Measurements from ENCODE around the gene ADCY2.
"Not testable (repeated sequence)": the region's sequence is repeated elsewhere in the genome, so short reads cannot be mapped to it uniquely, and the experiment has no call there.

The ADCY2 gene

DNA sequence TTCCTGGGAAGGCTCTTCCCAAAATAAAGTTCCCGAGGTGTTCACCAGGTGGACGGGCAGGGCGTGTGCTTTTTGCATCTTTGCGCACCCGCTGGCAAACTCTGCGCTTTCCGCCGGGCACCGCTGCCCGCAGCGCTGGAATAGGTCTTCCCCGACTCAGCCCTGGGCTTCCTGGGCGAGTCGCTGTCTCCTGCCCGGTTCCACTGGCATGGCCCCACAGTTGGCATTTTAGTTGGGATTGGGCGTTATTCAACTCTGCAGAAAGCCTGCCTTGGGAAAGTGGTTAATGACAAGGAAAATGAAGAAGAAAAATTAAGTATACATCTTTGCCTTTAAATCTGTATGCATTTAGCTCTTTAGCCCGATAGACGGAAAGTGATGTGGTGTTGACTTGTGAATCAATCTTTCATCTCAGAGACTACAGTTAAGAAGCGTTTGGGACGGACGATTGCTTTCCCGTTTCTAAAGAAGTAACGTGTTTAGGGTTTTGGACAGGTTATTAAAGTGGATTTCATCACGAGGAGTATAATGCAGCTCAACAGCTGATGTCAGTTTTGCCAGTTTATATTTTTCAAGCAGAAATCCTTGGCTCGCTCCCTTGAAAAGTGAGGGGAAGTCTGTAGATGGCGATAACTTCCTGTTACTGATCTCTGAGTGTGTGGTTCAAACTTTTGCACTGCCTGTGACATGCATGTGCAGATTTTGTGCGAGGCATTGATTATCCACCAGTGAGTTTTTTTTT is 946 bp downstream of the ADCY2 start:
- peak; percentile 46 for DNase-seq

DNA sequence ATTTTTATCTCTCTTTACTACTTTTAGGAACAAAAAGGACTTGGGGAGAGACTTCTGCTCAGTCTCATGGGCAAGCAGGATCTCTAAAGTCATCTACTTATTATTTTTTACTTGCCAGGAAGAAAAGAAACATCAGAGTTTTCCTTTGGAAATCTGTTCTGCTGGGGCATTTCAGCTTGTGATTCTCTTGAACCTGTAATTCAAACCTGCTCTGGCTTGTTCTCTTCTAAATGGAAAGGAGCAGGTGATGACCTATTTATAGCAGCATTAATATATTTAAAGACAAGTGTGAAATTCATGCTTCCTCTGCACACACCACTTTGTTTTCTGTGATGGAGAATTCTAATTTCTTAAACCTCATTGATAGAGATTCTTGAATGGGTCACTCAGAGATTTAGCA is 2.0 kb downstream of the ADCY2 start:
- no peak for DNase-seq

DNA sequence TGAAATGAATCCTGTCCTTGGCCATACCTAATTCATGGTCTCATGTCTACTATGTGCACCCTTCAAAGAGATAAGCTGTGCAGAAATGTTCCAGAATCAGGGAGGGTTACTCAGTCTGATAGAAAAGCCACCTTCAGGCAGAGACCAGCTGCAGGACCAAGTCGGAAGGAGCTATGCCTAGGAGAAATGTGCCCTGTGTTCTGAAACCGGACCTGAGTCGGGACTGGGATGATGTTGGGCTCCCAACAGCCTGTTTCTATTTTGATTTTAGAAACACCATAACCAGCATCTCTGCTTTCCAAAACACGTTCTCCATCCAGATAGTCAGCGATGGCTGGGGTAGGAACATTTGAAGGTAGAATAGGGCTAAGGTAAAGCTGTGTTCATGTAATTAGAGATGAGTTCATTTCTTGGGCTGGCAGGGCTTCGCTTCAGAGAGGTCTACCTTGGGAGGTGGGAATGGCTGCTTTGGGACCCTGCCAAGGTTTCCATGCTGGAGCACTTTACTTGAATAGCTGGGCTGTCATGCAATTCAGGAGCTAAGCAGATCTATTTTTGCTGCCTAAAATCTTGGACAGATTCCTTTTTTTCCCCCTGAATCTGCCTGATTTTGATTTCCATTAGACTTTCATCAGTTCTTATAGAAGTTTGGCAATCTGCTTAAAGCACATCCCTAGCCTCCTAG is 2.8 kb downstream of the ADCY2 start:
- DNase-seq: no peak

- no peak for DNase-seq
These were observed 9.3 kb downstream of the ADCY2 start for GRCh38 chr5:7405277-7405676.

DNA sequence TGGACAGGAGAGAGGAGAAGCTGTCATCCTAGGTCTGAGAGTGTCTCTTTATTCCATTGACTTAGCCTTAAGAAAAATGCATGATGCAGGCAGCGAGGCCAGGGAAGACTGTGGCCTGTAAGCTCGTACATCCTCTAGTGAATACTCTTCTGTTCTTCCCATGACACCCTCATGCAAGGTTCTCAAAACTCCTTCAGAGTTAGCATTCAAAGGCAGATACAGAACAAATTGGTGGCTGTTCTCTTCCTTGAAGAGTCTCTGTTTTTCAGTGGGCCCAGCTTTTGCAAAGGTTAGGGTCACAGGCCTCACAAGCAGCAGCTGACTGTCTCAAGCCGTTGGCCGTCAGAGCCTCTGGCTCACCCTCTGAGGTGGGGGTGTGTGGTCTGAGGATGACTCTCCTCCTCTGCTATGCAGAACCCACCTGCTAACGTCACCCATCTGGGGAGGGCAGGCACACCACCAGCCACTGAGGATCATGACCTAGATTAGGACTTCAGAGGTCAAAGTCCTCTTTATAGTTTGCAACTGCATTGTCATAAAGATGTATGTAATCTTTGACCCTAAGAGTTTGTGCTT is 15.1 kb downstream of the ADCY2 start:
- no peak for DNase-seq

DNA sequence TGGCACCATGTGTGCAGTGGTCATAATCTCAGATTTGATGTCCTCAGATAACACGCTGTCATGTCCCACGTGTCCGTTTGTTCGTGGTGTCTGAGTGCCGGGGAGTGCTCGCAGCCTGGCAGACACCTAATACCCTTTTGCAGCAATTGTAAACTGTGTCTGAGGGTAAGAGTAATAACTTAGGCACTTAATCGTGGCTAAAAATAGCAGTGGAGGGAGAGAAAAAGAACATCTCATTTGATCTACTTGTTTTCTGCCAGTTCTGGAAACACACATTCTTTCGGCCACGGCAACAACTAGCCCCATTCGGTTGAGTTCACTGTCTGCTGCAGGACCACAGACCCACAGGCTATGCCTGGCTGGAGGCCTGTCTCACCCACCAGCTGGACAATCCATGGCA is 16.5 kb downstream of the ADCY2 start:
- no peak for DNase-seq

GRCh38 chr5:7415123-7415522 is 19.2 kb downstream of the ADCY2 start:
- DNase-seq: no peak

DNA sequence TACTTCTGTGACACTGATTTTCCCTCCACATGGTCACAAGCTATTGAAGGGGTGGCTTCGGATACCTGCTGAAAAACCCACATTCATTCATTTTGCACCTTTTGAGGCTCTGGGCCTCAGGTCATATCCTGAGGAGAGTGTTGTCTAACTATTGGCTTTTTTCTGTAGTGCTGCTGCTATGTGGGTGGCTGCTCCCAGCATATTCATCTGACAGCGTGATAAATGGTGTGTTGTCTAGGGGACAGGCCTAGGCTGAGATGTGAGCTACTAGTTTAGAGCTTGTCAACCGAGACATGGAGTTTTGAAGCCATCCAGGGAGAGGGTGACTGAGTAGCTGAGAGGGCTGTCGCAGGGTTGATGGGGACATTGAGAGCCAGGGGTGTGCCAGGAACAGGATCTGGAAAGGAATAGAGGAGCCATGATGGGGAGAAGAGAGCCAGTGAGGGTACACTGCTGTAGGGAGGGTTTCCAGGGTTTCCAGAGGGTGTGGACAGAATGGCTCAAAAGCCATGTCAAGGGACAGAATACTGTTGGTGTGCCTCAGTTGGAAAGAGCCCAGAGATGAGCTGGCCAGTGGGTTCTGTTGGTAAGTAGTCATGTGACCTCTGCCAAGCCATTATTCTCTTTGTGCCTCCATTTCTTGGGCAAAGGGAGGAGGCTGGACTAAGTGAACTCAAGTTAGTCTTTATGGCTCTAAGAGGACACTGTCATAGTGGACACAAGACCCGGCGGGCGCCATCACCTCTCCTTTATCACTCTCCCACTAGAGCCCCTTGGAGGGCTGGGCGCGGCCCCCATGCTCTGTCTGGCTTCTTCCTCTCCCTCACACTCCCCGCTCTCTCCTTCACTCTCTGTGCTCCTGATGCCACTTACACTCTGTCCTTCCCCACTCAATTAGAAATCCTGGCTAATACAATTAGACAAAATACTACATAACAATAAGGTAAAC is 19.9 kb downstream of the ADCY2 start:
- no peak for DNase-seq

DNA sequence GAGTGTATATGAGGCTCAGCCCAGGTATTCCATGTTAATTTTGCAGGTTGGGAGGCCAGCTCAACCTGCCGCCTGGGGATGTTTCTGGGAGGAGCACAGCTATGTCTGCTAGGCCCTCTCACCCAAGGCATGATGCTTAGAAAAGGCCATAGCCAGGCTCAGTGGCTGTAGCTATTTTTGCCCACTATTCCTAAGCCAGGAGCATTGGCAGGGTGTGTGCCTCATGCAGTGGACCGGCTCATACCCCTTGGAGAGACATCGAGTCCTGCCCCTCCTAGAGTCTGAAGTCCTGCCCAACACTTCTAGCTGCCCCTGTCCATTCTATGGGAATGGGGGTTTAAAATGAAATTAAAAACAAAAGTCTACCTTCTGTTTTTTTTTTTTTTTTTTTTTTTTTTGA is 22.3 kb downstream of the ADCY2 start:
- no peak for DNase-seq

DNA sequence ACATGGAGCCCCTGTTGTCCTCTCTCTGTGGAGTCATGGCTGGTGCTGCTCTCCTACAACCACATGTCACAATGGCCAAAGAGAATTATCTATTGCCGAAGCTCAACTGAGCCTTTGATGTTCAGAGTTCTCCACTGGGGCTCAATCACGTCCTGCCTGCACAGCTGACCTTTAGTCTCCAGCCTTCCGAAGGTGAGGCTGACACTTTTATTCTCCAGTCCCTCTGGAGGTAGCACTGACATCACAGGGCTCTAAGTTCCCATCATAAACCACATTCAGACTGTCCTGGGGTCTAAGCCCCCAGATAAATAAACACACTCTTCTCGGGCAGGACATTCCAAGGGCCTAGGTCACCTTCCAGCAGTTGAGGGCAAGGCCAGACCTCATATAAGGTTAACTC is 23.4 kb downstream of the ADCY2 start:
- DNase-seq: no peak

GRCh38 chr5:7419846-7420245 is 23.9 kb downstream of the ADCY2 start:
- DNase-seq: no peak

GRCh38 chr5:7420510-7421280 is 24.8 kb downstream of the ADCY2 start:
- no peak for DNase-seq

DNA sequence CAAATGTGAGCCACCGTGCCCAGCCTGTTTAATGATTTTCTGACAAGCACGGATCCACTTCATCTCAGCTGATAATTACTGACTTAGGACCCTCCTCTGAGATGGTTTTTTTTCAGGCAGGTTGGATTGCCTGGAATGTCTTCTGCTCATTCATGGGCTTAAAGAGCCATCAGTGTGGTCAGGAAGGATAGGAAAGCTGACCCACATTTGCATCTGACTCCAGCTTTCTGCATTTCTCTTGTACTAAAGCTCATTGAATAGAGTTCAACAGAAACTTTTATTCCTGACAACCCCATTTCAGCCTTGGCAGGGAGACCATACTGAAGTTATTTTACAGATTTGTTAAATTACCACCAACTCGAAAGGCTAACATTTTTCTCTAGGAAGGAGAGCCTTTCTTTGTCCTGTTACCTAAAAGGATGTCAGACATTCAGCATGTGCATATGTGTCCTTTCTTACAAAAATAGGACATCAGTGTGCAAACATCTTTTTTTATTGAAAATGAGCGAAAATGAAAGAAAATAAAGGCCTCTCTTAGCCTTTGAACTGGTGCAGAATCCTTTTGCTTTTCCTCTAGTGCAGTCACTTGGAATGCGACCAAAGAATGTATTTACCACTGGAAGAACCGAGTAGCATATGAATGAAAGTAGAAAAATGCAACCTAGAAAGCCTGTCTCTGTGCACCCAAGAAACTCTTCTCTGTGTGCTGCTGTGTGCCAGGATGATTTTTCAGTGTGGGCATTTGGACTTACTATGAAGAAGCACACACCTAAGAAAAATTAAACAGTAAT is 26.6 kb downstream of the ADCY2 start:
- DNase-seq: no peak

GRCh38 chr5:7423231-7423630 is 27.3 kb downstream of the ADCY2 start:
- DNase-seq: not testable (repeated sequence)

GRCh38 chr5:7425830-7426229 is 29.9 kb downstream of the ADCY2 start:
- DNase-seq: no peak

- no peak for DNase-seq
These were observed 30.3 kb downstream of the ADCY2 start for GRCh38 chr5:7426284-7426683.

- DNase-seq: no peak
These were observed 39.0 kb downstream of the ADCY2 start for GRCh38 chr5:7434914-7435313.

- no peak for DNase-seq
These were observed 39.6 kb downstream of the ADCY2 start for GRCh38 chr5:7435503-7435902.

GRCh38 chr5:7436521-7436920 is 40.6 kb downstream of the ADCY2 start:
- DNase-seq: no peak

DNA sequence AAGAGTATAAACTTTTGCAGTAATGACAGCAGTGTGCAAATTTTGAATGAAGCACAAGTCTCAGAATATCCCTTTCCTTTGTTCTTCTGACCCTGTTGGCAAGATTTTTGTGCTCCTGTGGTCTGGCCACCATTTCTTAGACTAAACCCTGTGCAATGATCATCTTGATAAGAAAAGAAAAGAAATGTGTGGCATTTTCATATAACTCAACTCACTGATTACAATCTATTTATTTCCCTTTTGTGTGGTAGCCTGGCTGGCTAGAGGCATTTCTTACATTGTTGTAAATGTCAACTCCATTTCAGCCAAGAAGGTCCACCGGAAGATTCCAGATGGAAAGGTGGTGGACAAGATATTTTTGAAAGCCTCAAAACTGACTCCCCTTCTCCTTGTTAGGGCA is 41.9 kb downstream of the ADCY2 start:
- DNase-seq: no peak

DNA sequence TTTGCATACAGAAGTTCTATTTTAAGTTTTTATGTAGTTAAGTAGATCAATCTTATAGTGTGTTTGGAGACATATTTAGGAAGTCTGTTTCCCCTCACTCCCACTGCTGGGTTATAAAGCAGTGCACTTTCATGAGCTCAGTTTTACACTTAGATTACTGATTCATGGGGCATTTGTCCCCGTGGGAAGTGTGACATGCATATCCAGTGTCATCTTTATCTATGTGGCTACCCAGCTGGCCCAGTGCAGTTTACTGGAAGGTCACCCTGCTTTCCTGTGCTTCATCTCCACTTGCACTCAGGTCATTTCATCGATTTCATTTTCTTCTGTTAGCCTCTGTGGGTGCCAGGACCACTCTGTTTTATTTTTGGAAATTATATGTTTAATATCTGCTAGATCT is 49.1 kb downstream of the ADCY2 start:
- DNase-seq: no peak

- no peak for DNase-seq
These were observed 49.9 kb downstream of the ADCY2 start for GRCh38 chr5:7445831-7446230.

Data from NCI-H1417 treated with DMSO at 0.1 percent for 48 hours (cell line).